SJCRH30 (cell line): ENCODE measurements around the gene HS6ST1. TPM values are rescaled to one million over a fixed set of nuclear protein-coding genes. Genes with fewer than 3 reads are reported as not detected.
A peak's percentile ranks its signal among the peaks of the same experiment; 100 is the strongest.
"Not testable (repeated sequence)": the region's sequence is repeated elsewhere in the genome, so short reads cannot be mapped to it uniquely, and the experiment has no call there.

ENCODE experiments used
- DNase-seq, 2 experiments: peaks; one replicate each; pipeline ENCODE4 v3.0.0-alpha.2; 2015 to 2020
- H3K27ac ChIP-seq: fragments of 250-450 bp; sonication (Bioruptor Pico); 2 replicates; pipeline ENCODE4 v1.5.1; 2020; ENCODE audit warnings: mild to moderate bottlenecking, moderate library complexity
- H3K27me3 ChIP-seq: fragments of 250-450 bp; sonication (Bioruptor Pico); 2 replicates; pipeline ENCODE4 v1.5.1; 2020; ENCODE audit warnings: mild to moderate bottlenecking, moderate library complexity
- H3K36me3 ChIP-seq: fragments of 250-450 bp; sonication (Bioruptor Pico); 2 replicates; pipeline ENCODE4 v1.5.1; 2020; ENCODE audit warnings: mild to moderate bottlenecking, moderate library complexity
- H3K4me1 ChIP-seq: fragments of 250-450 bp; sonication (Bioruptor Pico); 2 replicates; pipeline ENCODE4 v1.5.1; 2020; ENCODE audit warnings: mild to moderate bottlenecking, moderate library complexity
- H3K4me3 ChIP-seq: fragments of 250-450 bp; sonication (Bioruptor Pico); 2 replicates; pipeline ENCODE4 v1.5.1; 2020; ENCODE audit warnings: mild to moderate bottlenecking, moderate library complexity
- H3K9me3 ChIP-seq: fragments of 250-450 bp; sonication (Bioruptor Pico); replicated peaks from 2 replicates; pipeline ENCODE4 v1.5.1; 2020; ENCODE audit warnings: mild to moderate bottlenecking, moderate library complexity
- total RNA-seq: library from RNA; depleted of rRNA; stranded (reverse); fragments of >200 nt; shearing (Covaris generic); gene quantifications from 2 replicates; pipeline ENCODE4 v1.2.3, GENCODE V29; 2014

Gene HS6ST1
- total RNA-seq, 1 experiment from 2014 or later = 18.8 TPM

DNA sequence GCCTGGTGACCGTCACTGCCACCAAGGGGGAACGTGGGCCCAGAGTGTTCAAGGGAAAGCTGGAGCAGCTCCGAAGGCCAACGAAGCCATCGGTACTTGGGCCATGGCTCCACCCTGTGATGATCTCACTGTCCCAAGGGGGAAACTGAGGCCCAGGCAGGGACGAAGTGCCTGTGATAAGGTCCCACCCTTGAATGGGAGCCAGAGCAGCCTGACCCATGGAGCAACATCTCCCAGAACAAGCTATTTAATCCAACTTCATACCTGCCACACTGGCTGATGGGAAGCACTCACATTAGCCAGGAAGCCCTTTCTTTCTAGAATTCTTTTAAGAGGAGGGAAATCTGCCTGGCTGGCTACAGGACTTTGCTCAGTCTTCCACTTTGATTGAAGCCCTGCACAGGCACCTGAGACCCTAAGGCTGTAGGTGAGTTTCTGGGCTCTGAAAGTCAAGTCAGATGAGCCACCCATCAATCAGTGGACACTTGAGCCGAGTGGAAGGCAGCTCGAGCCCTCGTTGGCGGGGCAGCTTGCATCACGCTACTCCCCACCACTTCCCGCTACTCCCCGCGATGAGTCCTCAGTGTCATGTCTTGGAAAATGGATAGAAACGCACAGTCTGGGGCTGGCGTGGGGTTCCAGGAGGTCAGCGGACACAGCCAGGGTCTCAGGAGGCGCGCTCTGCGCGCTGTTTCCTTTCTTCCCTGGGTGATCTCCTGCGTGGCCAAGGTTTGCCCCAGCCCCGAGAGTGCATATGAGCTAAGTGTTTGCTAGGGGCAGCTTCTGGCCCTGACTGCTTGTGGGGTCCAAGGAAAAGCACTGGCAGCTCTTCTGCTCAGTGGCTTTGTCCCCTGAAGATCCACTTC is 2.5 kb upstream of the HS6ST1 start:
- H3K4me1 ChIP-seq = peaks cover 8% of the 10 kb centered on the region; the same call in 1 of the 2 replicates
- peak in 1 of 2 experiments; percentile 2 for DNase-seq
- no peak overlapping the region for H3K27ac ChIP-seq
- no peaks in the 10 kb centered on the region for H3K9me3 ChIP-seq
- H3K27me3 ChIP-seq = no peaks in the 10 kb centered on the region
- H3K4me3 ChIP-seq = no peak overlapping the region
- H3K36me3 ChIP-seq = no peaks in the 10 kb centered on the region

DNA sequence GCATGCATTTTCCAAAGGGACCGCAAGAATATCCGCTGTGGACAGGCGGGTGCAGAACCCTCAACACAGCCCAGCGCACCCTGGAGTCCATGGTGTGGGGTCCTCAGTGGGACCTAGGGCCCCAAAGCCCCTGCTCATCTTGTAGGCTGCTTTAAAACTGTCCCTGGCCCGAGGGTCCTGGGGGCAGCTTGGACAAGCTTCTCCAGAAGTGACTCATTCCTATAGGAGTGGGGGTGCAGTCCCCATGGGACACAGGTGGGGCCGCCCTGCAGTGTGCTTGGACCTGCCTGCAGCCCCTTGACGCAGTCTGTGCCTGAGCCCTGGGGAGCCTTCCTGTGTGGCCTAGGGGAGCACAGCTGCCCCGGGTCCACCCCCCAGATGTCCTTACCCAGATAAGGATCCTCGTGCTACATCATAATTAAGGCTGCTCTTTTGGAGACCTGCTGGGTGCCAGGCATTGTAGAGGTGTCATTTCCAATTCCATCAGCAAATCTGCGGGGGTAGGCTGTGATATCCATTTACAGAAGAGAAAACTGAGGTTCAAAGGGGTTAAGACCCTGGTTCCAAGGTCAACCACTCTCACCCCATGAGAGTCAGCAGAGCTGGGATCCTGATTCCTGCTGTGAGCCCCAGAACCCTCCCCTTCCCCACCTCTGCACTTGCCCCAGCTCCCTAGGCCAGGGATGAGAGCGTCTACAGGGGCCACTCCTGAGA is 1.7 kb upstream of the HS6ST1 start:
- DNase-seq = peak in 1 of 2 experiments; percentile 47
- Histone ChIP-seq H3K36me3 (no peaks in the 10 kb centered on the region), H3K4me3 (no peak overlapping the region), H3K27ac (no peak overlapping the region), H3K4me1 (peaks cover 8% of the 10 kb centered on the region; the same call in 1 of the 2 replicates), H3K9me3 (no peaks in the 10 kb centered on the region), H3K27me3 (no peaks in the 10 kb centered on the region)

DNA sequence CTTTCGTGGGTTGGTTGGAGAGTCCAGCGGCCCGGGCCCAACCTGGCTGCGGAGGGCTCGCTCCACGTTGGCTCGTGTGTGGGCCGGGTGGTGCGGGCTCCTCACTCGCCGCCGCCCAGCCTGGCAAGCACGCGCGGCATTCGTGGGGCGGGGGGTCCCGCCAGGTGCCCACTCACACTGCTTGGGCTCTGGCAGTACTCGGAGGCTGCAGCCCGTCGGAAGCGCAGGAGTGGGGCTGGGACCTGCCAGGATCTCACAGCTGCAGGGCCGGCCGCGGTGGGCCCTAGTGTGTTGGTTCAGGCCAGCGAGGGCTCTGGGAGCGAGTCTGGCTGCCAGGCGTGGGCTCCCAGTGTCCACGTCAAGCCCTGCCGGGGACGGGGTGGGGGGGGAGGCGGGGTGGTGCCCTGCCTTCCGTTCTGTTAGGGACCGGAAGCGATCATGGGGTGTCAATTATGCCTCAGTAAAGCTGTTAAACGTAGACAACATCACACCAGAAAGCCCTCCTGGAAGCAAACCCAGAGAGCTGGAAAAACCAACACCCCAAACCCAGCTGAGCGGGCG is 1.0 kb upstream of the HS6ST1 start:
- Histone ChIP-seq H3K27ac (no peak overlapping the region), H3K4me1 (peaks cover 8% of the 10 kb centered on the region; the same call in 1 of the 2 replicates), H3K9me3 (no peaks in the 10 kb centered on the region), H3K27me3 (no peaks in the 10 kb centered on the region), H3K4me3 (peak overlapping the region; percentile 78), H3K36me3 (no peaks in the 10 kb centered on the region)
- no peak for DNase-seq

DNA sequence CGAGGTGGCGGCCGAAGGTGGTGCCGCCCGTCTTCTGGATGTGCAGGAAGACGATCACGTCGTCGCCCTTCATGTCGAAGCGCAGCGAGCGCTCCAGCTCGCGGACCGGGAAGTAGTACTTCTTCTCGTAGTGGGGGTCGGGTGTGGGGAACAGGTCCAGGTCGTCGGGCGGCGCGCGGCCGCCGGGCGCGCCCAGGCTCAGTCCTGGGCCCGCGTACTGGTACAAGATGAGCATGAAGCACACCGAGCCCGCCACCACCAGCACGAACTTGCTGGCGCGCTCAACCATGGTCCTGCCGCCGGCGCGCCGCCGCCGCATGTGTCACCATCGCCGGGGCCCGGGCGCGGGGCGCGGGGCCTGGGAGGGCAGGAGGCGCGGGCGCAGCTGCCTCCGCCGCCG is 423 bp downstream of the HS6ST1 start:
- not testable (repeated sequence) for H3K9me3 ChIP-seq, H3K36me3 ChIP-seq, H3K4me1 ChIP-seq, H3K27ac ChIP-seq, DNase-seq, H3K27me3 ChIP-seq
- peak overlapping the region; percentile 78 for H3K4me3 ChIP-seq

DNA sequence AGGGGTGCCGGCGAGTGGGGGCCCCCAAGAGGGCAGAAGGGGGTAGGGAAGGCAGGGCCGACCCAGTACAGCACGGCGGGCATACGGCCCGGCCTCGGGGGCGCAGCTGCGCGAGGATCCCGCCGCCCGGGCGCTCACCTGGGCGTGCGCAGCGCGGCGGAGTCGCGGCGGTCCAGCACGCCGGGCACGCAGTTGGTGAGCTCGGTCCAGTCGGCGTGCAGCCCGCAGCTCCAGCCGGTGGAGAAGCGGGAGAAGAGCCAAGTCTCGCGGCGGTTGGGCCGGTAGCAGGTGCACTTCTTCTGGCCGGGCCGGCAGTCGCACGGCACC is 806 bp downstream of the HS6ST1 start:
- H3K4me3 ChIP-seq = peak overlapping the region; percentile 78
- H3K27ac ChIP-seq, H3K36me3 ChIP-seq, H3K27me3 ChIP-seq, H3K4me1 ChIP-seq, DNase-seq, H3K9me3 ChIP-seq: not testable (repeated sequence)

DNA sequence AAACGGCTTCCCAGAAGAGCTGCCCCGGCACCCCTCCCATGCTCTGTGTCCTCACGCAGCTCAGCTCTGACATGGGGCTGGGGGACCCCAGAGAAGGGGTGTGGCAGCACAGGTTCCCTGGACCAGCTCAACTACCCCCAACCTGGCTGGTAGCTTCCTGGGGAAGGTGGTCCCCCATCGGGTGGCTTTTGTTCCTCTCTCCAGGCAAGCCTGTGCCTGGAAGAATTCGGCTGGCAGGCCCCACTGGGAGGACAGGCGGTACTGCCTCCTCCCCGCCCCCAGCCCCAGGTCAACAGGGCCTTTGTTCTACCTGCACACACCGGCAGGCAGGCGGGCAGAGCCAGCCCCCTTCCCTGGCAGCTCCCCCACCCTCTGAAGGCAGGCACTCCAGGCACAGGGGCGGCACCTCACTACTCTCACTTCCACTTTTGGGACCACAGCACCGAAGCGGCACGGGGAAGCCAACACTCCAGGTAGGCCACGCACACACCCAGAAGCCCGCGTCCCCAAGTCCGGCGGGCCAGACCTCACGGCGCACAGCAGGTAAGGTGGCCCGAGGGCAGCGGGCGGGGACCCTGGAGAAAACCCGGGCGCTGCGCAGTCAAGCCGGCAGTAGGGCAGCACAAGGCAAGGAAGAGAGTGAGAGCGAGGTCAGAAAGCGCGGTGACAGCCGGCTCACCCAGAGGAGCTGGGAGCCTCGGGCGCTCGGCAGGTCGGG is 1.3 kb downstream of the HS6ST1 start:
- Histone ChIP-seq H3K27ac (no peak overlapping the region), H3K27me3 (no peaks in the 10 kb centered on the region), H3K9me3 (no peaks in the 10 kb centered on the region), H3K36me3 (no peaks in the 10 kb centered on the region), H3K4me3 (peak overlapping the region; percentile 78), H3K4me1 (peaks cover 8% of the 10 kb centered on the region; the same call in 1 of the 2 replicates)
- DNase-seq = no peak

DNA sequence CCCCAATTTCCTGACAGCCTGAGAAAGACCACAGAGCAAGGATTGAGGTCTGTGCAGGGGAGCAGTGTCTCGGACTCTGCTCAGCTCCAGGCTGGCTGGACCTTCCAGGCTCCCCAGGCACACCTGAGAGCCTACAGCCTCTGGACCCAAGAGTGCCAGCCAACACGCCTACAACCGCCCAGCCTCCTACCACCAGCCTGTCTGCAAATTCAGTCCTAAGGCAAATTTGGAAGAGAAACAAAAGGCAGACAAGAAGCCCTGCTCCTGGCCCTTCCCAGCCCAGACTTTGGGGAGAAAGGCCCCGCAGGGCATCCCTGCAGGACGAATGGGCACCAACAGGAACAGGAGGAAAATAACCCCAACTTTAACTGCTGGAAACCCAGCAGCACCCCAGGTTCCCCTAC is 1.9 kb downstream of the HS6ST1 start:
- no peak overlapping the region for H3K27ac ChIP-seq
- H3K9me3 ChIP-seq = no peaks in the 10 kb centered on the region
- H3K36me3 ChIP-seq = no peaks in the 10 kb centered on the region
- peaks cover 8% of the 10 kb centered on the region; the same call in 1 of the 2 replicates for H3K4me1 ChIP-seq
- H3K27me3 ChIP-seq = no peaks in the 10 kb centered on the region
- peak overlapping the region; percentile 78 for H3K4me3 ChIP-seq
- no peak for DNase-seq

DNA sequence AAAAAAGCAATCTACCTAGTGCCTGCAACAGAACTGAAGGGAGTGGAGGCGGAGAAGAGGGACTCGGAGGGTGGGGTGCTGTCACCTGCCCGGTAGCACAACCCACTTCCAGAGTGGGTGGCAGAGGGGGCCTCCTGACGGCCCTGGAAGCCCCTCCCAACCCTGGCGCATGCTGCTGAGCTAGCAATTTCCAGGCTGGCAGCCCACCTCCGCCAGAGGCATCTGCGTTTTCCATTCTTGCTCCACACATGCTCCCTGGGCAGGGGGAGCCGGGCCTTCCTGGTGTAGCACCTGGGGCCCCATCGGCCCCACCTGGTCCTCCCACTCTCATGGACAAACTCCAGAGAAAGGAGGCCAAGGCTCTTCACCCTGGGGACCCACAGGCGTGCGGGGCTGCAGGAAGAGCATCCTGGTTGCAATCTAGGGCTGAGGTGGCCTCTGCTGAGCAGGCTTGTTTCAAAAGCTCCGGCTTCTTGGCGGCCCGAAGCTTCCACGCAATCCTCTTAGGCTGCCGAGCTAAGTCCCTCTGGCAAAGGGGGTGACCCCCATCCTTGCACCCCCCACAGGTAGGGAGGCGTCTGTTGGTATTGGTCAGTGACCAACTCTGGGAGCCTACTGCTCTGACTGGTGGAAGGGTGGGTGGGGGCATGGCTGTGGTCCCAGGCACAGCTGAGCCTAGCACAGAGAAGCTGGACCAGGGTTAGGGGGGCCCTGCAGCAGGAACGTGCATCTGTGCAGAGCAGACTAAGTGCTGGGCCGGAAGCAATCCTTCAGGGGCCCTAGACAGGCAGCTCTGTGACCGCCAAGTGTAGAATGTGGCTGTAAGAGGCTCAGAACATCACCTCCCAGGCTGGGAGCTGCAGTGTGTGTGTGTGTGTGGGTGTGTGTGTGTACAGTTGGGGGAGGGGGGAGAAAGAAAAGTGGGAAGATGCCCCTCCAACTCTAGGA is 2.6 kb downstream of the HS6ST1 start:
- H3K27ac ChIP-seq = no peak overlapping the region
- H3K9me3 ChIP-seq = no peaks in the 10 kb centered on the region
- no peaks in the 10 kb centered on the region for H3K36me3 ChIP-seq
- no peaks in the 10 kb centered on the region for H3K27me3 ChIP-seq
- no peak for DNase-seq
- H3K4me3 ChIP-seq = no peak overlapping the region
- H3K4me1 ChIP-seq = peaks cover 8% of the 10 kb centered on the region; the same call in 1 of the 2 replicates

DNA sequence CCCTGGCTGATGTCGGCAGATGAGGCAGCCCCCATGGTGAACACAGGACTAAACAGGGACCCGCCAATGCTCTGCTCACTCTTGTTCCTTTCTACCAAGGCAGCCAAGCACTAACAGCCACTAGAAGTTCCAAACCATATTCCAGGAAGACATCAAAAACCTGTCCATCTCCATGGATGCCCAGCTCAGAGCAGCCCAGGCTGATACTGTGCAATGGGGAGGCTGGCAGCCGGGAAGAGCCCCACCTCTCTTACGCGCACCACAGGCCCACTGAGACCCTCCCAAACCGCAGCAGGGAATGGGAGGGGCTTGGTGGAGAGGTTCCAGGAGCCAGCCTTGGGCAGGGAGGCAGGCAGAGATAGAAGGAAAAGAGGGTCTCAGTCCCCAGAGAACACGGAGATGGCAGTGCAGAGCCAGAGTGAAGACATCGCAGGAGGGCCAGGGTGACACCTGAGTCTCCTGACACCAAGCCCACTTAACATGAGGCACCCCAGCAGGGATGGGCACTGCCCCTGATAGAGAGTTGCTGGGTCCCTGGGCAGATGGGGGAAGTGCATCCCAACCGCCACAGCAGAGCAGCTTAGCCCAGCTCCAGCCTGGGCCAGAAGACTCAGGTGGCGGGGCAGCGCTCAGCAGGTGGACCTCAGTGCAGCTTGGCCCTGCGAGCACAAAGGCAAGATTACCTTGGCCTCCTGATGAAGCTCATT is 3.4 kb downstream of the HS6ST1 start:
- no peak for DNase-seq
- peaks cover 8% of the 10 kb centered on the region for H3K4me1 ChIP-seq
- H3K4me3 ChIP-seq = no peak overlapping the region
- no peaks in the 10 kb centered on the region for H3K9me3 ChIP-seq
- no peaks in the 10 kb centered on the region for H3K27me3 ChIP-seq
- H3K36me3 ChIP-seq = no peaks in the 10 kb centered on the region
- no peak overlapping the region for H3K27ac ChIP-seq

DNA sequence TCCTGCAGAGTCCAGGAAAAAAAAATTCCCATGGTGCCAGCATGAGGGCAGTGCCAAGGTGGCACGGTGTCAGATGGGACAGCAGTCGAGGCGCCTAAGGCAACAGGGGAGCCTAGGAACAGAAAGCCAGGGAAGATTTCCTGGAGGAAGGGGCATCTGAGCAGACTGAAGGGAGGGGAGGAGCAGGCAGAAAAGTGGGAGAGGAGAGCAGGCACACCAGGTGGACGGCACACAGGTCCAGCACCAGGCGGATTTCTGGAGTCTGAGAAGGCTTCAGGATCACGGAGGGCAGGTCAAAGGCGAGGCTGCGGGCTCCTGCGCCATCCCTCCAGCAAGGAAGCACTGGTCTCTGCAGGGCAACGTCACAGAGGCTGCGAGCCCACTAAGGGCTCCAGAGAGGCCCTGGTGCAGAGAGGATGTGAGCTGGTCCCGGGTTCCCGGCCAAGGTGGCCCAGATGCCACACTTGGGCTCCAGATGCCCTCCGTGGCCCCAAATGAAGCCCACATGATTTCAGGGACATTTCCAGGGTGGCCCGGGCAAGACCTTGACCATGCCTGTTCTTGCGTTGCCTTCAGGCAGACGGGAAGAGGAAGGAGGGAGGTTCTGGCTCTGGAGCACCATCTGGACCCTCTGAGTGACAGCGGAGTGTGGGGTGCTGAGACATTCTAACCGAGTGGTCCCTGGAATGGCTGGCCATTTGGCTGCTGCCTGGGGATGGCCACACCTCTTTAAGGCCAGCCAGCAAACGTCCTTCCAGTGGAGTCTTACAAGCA is 4.1 kb downstream of the HS6ST1 start:
- no peaks in the 10 kb centered on the region for H3K36me3 ChIP-seq
- no peak overlapping the region for H3K27ac ChIP-seq
- DNase-seq = no peak
- no peaks in the 10 kb centered on the region for H3K27me3 ChIP-seq
- no peak overlapping the region for H3K4me3 ChIP-seq
- no peaks in the 10 kb centered on the region for H3K9me3 ChIP-seq
- H3K4me1 ChIP-seq = peaks cover 10% of the 10 kb centered on the region

DNA sequence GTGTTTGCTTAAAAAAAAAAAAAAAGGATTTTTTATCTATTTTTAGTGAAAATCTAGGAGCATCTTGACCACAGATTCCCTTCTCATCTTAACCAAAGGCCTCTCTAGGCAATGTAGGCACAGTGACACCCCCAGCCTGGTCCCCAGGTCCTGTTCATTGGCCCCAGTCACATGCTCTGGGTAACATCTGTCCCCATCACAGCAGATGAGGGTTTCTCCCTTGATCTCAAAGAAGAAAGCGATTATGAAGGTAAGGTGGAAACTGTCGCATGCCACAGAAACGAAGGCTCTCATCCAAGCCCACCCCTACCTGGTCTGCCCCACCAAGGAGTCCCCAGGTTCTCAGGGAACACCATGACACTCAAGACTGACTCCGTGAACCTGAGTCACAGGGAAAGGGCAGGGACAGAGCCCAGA is 4.7 kb downstream of the HS6ST1 start:
- H3K4me1 ChIP-seq = peaks cover 15% of the 10 kb centered on the region
- no peak overlapping the region for H3K27ac ChIP-seq
- no peaks in the 10 kb centered on the region for H3K36me3 ChIP-seq
- DNase-seq = no peak
- no peak overlapping the region for H3K4me3 ChIP-seq
- H3K27me3 ChIP-seq = no peaks in the 10 kb centered on the region
- no peaks in the 10 kb centered on the region for H3K9me3 ChIP-seq

DNA sequence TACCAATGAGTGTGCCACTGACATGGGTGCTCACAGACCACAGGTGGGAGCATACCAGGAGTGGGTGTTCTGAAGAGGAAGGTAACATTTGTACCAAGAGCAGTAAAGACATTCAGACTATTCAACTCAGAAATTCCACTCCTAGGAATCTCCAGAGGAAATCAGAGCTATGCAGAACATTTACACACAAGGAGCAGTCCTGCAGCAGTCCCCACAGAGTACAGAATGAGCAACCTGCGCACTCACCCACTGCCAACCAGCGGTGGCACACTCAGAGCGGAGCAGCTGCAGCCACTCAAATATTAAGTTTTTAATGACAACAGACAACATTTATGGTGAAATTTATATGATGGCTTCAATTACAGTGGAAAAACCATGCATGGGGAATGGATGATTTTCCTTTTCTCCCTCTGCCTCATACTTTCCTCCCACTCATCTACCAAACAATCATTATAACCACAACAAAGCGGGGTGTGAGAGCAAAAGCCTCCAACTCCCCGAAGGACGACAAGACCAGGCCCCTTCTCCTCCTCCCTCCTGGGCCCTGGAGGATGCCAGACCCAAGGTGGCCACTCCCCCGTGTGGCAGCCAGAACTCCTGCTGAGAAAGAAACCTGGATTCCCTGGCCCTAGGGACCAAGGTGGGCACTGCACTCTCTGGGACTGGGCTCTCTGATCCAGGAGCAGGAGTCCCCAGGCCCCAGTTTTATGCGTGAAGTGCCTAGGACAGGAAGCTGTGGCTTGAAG is 5.4 kb downstream of the HS6ST1 start:
- peak in 1 of 2 experiments; percentile 2 for DNase-seq
- no peak overlapping the region for H3K4me3 ChIP-seq
- no peaks in the 10 kb centered on the region for H3K27me3 ChIP-seq
- no peaks in the 10 kb centered on the region for H3K9me3 ChIP-seq
- no peaks in the 10 kb centered on the region for H3K36me3 ChIP-seq
- no peak overlapping the region for H3K27ac ChIP-seq
- H3K4me1 ChIP-seq = peaks cover 22% of the 10 kb centered on the region
